ENCODE measurements around the gene SELENBP1.

DNA sequence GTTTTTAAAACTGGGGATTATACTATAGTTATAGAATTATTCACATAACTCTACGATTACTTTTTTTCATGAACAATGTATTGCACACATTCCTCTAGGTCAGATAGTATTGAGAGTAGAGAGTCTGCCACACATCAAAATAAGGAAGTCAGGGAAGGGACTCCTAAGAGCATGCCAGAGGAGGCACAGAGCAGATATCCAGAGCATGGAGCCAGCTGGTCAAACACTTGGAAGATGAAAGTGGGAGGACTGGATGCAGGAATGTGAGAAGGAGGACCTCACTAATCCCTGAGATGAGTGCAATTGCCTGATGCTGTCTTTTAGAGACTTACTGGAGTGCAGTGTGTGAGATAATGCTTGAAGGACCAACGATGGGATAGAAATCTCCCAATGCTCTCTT, 15.8 kb downstream of the SELENBP1 start:
- TF ChIP-seq GATA2 (IDR thresholded peaks at IDR 0.05; ENCODE audit: low read depth, low read length) (no peak), GATA3 (IDR thresholded peaks at IDR 0.05; ENCODE audit: low read depth, low read length) (no peak)

All from SH-SY5Y (cell line).